Large intestine (tissue), 3 donors: ENCODE data around the gene IAH1. TPM values are rescaled to one million over a fixed set of nuclear protein-coding genes. Genes with fewer than 3 reads are reported as not detected.

Experiments
- DNase-seq, 2 donors: peaks; one replicate each; pipeline versions ENCODE4 v3.0.0 to v3.0.0-alpha.2; 2013
- H3K27ac ChIP-seq: one replicate; pipeline ENCODE4 v1.5.1; 2013; ENCODE audit warnings: low read length
- H3K27me3 ChIP-seq: 2 replicates; pipeline ENCODE4 v1.6.1; 2013; ENCODE audit warnings: low read length; ENCODE audit not compliant: control insufficient read depth, insufficient read depth
- H3K36me3 ChIP-seq: 2 replicates; pipeline ENCODE4 v1.6.1; 2013; ENCODE audit warnings: low read length; ENCODE audit not compliant: control insufficient read depth, insufficient read depth
- H3K4me1 ChIP-seq: one replicate; pipeline ENCODE4 v1.6.1; 2013; ENCODE audit warnings: low read length; ENCODE audit not compliant: control insufficient read depth, insufficient read depth
- H3K4me3 ChIP-seq: one replicate; pipeline ENCODE4 v1.5.1; 2013; ENCODE audit warnings: low read length
- H3K9me3 ChIP-seq: one replicate; pipeline ENCODE4 v1.6.1; 2013; ENCODE audit warnings: mild to moderate bottlenecking, low read depth, low read length, moderate library complexity; ENCODE audit not compliant: control insufficient read depth
- WGBS: methylation state at CpG from one replicate; pipeline ENCODE4 v1.1.5; 2013; ENCODE audit warnings: low lambda C conversion rate; ENCODE audit not compliant: insufficient coverage; 5-methylcytosine and 5-hydroxymethylcytosine counted together
- polyA plus RNA-seq: library from polyadenylated mRNA; unstranded; fragments of 120-200 nt; gene quantifications from one replicate; pipeline ENCODE4 v1.2.1, GENCODE V29; 2013

IAH1 gene
- polyA plus RNA-seq, 1 donor: 43.4 TPM

DNA sequence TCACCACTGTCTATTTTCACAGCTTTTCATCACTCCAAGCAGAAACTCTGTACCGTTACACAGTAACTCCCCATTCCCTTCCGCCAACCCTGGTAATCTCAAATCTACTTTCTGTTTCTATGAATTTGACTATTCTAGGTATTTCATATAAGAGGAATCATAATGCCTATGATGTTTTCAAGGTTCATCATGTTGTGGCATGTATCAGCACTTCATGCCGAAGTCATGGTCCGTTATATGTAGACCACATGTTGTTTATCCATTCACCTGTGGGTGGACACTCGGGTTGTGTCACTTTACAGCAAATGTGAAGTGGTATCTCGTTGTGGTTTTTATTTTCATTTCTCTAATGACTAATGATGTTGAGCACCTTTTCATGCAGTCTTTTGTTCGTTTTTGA lies 29.3 kb upstream of the IAH1 start:
- Histone ChIP-seq H3K27me3 (no peaks in the 10 kb centered on the region), H3K36me3 (peaks cover 64% of the 10 kb centered on the region), H3K4me1 (no peaks in the 10 kb centered on the region), H3K27ac (no peak overlapping the region), H3K4me3 (no peak overlapping the region), H3K9me3 (no peaks in the 10 kb centered on the region)
- 100% methylated on average over 2 of the region's 7 CpGs for WGBS
- DNase-seq: no peak

DNA sequence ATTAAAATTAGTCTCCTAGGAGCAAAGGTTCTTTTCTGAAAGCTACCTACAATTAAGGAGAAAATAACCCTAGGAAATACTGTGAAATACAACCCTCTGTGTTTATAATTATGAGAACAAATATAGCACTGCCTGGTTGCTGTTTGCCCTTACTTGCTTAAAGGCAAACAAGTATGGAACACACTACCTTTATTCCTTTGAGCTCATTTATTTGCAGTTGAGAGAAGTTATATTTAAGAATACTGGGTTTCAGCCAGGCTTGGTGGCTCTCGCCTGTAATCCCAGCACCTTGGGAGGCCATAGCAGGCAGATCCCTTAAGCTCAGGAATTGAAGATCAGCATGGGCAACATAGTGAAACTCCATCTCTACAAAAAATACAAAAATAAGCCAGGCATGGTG lies 23.1 kb upstream of the IAH1 start:
- Histone ChIP-seq H3K27ac (no peak overlapping the region), H3K4me1 (no peaks in the 10 kb centered on the region), H3K27me3 (no peaks in the 10 kb centered on the region), H3K36me3 (peaks cover 57% of the 10 kb centered on the region), H3K9me3 (no peaks in the 10 kb centered on the region), H3K4me3 (no peak overlapping the region)
- no CpG with 5 or more reads among the region's 1 CpG for WGBS
- no peak for DNase-seq

DNA sequence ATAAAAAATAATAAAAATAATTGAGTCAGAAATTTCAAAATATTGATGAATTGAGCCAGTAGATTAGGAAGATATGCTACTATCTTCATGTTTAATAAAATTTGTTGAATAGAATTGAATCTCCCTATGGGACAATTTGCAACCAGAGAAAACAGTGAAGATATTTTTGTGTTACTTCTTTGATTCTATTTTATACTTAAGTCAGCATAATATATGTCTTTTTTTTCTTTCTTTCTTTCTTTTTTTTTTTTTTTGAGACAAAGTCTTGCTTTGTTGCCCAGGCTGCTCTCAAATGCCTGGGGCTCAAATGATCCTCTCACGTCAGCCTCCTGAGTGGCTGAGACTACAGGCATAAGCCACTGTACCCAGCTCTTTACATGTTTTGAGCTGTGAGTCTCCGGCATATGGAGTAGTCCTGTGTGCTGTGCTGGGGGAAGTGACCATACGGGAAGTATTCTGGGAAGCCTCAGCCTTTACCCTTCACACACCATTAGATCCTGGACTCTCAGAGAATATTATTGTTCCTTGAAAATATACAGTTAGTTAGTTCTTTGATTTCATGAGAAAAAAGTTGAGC lies 13.8 kb upstream of the IAH1 start:
- Histone ChIP-seq H3K4me1 (no peaks in the 10 kb centered on the region), H3K9me3 (no peaks in the 10 kb centered on the region), H3K27me3 (no peaks in the 10 kb centered on the region), H3K36me3 (peaks cover 50% of the 10 kb centered on the region), H3K27ac (no peak overlapping the region), H3K4me3 (no peak overlapping the region)
- WGBS: no CpG with 5 or more reads among the region's 3 CpGs
- DNase-seq: no peak

DNA sequence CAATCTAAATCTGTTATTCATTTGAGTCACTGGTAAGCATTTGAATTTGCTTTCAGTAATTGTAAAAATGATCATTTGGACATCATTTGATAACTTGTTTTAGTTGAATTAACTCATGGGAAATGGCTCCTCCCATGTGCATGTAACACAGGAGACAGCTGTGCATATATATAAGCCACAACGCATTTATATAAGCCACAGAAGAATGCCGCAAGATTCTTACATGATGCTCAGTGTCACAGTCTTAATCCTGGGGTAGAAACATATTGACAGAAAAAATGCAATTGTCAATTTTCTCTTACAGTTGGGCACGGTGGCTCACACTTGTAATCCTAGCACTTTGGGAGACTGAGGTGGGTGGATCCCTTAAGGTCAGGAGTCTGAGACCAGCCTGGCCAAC lies 13.3 kb upstream of the IAH1 start:
- Histone ChIP-seq H3K9me3 (peaks cover 1% of the 10 kb centered on the region), H3K4me1 (no peaks in the 10 kb centered on the region), H3K27me3 (no peaks in the 10 kb centered on the region), H3K36me3 (peaks cover 50% of the 10 kb centered on the region), H3K4me3 (no peak overlapping the region), H3K27ac (no peak overlapping the region)
- WGBS: no CpG with 5 or more reads among the region's 3 CpGs
- no peak for DNase-seq

DNA sequence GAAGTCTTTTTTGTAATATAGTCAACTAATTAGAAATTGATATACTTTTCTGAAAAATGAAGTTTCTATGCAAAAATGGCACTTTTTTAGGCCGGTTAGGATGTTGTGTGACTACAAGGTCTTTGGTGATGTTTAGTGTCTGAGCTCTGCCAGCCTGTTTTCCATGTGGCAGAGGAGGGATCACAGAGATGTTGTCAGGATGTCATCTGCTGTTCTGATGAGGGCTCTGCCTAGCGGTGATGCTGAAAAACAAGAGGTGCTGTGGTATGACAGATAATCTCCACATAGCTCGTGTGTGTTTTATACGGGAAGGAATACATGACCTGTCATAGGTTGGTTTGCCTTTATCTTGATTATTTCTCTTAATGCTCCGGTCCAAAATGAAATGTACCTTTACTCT lies 12.0 kb upstream of the IAH1 start:
- Histone ChIP-seq H3K27ac (no peak overlapping the region), H3K27me3 (no peaks in the 10 kb centered on the region), H3K9me3 (peaks cover 3% of the 10 kb centered on the region), H3K4me3 (no peak overlapping the region), H3K36me3 (peaks cover 51% of the 10 kb centered on the region), H3K4me1 (no peaks in the 10 kb centered on the region)
- no peak for DNase-seq
- WGBS: 100% methylated on average over 1 of the region's 5 CpGs

DNA sequence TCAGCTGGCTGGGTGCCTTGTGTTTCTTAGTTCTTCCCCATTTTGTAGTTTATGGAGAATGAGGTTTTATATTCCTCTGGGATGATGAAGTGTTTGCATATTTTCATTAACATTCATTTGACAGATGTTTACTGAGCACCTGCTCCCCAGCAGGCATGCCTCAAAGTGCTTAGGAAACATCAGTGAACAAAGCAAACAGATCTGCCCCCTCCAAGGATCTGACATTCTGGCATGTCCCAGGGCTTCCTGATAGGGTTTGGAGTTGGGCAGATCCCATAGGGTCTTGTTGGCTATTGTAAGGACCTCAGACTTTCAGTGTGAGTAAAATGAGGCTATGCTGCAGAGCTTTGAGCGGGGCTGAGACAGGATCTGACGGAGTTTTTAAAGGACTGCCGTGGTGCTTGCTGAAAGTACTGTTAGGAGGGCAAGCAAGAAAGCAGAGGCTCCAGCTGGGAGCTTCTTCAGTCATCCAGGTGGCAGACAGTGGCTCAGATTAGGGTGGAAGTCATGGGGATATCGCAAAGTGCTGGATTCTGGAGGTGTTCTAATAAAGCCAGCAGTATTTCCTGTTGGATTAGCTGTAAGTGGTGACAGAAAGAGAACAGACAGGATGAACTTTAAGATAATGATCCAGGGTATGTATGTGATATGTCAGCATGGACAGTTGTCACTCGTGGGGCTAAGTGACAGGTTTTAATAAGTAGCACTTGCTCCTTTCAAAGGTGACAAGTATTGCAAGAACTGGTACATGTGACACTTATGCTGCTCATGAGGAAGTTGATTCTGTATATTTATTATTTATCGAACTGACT lies 11.3 kb upstream of the IAH1 start:
- WGBS: no CpG with 5 or more reads among the region's 6 CpGs
- H3K4me3 ChIP-seq: no peak overlapping the region

DNA sequence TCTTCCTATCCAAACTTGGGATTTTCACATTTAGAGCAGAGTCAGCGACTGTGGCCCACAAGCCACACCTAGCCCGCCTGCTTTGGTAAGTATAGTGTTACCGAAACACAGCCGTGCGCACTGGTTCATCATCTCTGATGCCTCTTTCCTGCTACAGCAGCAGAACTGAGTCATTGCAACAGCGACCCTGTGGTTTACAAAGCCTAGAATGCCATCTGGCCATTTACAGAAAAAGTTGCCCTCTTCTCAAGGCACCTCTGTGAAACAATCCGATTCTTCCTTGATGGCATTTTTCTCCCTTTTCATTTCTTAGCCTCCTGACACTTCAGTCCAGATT lies 10.7 kb upstream of the IAH1 start:
- Histone ChIP-seq H3K27me3 (no peaks in the 10 kb centered on the region), H3K9me3 (peaks cover 3% of the 10 kb centered on the region), H3K36me3 (peaks cover 57% of the 10 kb centered on the region), H3K4me1 (no peaks in the 10 kb centered on the region), H3K27ac (no peak overlapping the region), H3K4me3 (no peak overlapping the region)
- WGBS: 96% methylated on average over 5 of the region's 7 CpGs
- no peak for DNase-seq

More for the DNA sequence above, 11.3 kb upstream of the IAH1 start:
- Histone ChIP-seq H3K36me3 (peaks cover 54% of the 10 kb centered on the region), H3K27ac (no peak overlapping the region), H3K4me1 (no peaks in the 10 kb centered on the region), H3K27me3 (no peaks in the 10 kb centered on the region), H3K9me3 (peaks cover 3% of the 10 kb centered on the region)
- no peak for DNase-seq

DNA sequence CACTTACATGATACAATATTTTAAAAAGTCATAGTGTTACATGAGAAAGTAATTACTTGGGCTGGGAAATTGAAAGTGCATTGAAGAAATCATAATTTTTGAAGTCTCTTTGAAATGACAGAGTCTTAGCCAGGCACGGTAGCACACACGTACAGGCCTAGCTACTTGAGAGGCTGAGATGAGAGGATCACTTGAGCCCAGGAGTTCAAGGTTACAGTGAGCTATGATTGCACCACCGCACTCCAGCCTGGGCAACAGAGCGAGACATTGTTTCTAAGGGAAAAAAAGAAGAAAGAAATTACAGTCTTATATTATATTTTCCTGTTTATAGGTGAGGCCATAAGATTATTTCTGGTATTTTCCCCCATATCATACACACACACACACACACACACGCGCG lies 9.2 kb upstream of the IAH1 start:
- Histone ChIP-seq H3K27me3 (no peaks in the 10 kb centered on the region), H3K27ac (no peak overlapping the region), H3K4me1 (no peaks in the 10 kb centered on the region), H3K9me3 (peaks cover 3% of the 10 kb centered on the region), H3K4me3 (no peak overlapping the region), H3K36me3 (peaks cover 59% of the 10 kb centered on the region)
- DNase-seq: no peak
- no CpG with 5 or more reads among the region's 7 CpGs for WGBS

DNA sequence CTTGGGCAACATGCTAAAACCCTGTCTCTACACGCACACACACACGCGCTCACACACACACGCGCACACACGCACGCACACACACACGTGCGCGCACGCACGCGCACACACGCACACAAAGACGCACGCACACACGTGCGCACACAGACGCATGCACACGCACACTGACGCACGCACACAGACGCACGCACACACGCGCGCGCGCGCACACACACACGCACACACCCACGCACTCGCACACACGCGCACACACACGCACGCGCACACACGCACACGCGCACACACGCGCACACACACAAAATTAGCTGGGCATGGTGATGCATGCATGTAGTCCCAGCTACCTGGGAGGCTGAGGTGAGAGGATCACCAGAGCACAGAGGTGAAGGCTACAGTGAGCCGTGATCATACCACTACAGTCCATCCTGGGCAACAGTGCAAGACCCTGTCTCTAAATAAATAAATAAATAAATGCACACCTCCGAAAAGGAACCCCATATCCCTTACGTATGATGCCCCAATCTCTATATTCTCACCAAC lies 8.1 kb upstream of the IAH1 start:
- H3K36me3 ChIP-seq: peaks cover 56% of the 10 kb centered on the region

DNA sequence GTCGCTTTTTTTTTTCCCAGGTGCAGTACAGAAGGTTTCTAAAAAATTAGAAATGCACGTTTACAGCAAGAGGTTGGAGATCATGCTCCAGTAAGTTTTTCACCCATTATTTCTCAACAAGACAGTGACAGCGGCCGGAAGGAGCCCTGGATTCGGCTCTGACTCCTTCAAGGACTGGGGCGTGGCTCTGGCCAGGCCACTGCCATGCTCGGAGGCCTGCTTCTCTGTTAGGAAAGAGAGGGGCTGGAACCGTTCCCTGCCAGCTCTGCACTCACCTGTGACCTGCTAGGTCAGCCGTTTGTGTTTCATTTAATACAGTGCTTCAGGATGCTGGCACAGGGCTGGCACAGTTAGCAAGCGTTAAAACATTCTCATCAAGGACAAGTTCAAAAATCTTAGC lies 6.7 kb upstream of the IAH1 start:
- Histone ChIP-seq H3K4me3 (no peak overlapping the region), H3K27ac (no peak overlapping the region), H3K36me3 (peaks cover 57% of the 10 kb centered on the region), H3K4me1 (no peaks in the 10 kb centered on the region), H3K9me3 (peaks cover 3% of the 10 kb centered on the region), H3K27me3 (no peaks in the 10 kb centered on the region)
- DNase-seq: no peak
- 100% methylated on average over 1 of the region's 10 CpGs for WGBS

More for the DNA sequence above, 8.1 kb upstream of the IAH1 start:
- DNase-seq: no peak
- H3K4me3 ChIP-seq: no peak overlapping the region
- no peaks in the 10 kb centered on the region for H3K27me3 ChIP-seq
- H3K4me1 ChIP-seq: no peaks in the 10 kb centered on the region
- no peak overlapping the region for H3K27ac ChIP-seq
- WGBS: 88% methylated on average over 6 of the region's 46 CpGs
- H3K9me3 ChIP-seq: peaks cover 3% of the 10 kb centered on the region
